GM19324 (cell line): ENCODE data around the gene ARL15.
"Not testable (repeated sequence)": the region's sequence is repeated elsewhere in the genome, so short reads cannot be mapped to it uniquely, and the experiment has no call there.

Experiments used
- ATAC-seq: cut with Tn5 transposase; IDR thresholded peaks from one replicate; pipeline ENCODE4 v1.9.1; 2021; ENCODE audit warnings: mild to moderate bottlenecking, moderate library complexity; ENCODE audit not compliant: unreplicated experiment, low FRiP score

The ARL15 gene

GRCh38 chr5:54310433-54311175 is at the start of gene ARL15:
ARL15 (minus strand) TSS chr5:54310573.
- peak; percentile 98 for ATAC-seq

GRCh38 chr5:54360089-54360488 is 49.7 kb upstream of the ARL15 start:
- no peak for ATAC-seq

GRCh38 chr5:54357408-54358058 is 47.2 kb upstream of the ARL15 start:
- ATAC-seq: no peak

- not testable (repeated sequence) for ATAC-seq
These were observed 43.7 kb upstream of the ARL15 start for GRCh38 chr5:54353933-54354564.

GRCh38 chr5:54352580-54352979 is 42.2 kb upstream of the ARL15 start:
- ATAC-seq: not testable (repeated sequence)

- ATAC-seq: no peak
These were observed 37.0 kb upstream of the ARL15 start for GRCh38 chr5:54347221-54347865.

- ATAC-seq: no peak
These were observed 34.3 kb upstream of the ARL15 start for GRCh38 chr5:54344653-54345052.

GRCh38 chr5:54341971-54342370 is 31.6 kb upstream of the ARL15 start:
- ATAC-seq: no peak

GRCh38 chr5:54337523-54337922 is 27.1 kb upstream of the ARL15 start:
- ATAC-seq: no peak

GRCh38 chr5:54332720-54333119 is 22.3 kb upstream of the ARL15 start:
- no peak for ATAC-seq

GRCh38 chr5:54329731-54330709 is 19.6 kb upstream of the ARL15 start:
- no peak for ATAC-seq

GRCh38 chr5:54326662-54327270 is 16.4 kb upstream of the ARL15 start:
- no peak for ATAC-seq

GRCh38 chr5:54325610-54326311 is 15.4 kb upstream of the ARL15 start:
- no peak for ATAC-seq

- no peak for ATAC-seq
These were observed 14.9 kb upstream of the ARL15 start for GRCh38 chr5:54325272-54325609.

GRCh38 chr5:54324651-54325271 is 14.4 kb upstream of the ARL15 start:
- no peak for ATAC-seq

GRCh38 chr5:54323495-54323894 is 13.1 kb upstream of the ARL15 start:
- no peak for ATAC-seq

GRCh38 chr5:54320256-54320655 is 9.9 kb upstream of the ARL15 start:
- no peak for ATAC-seq

GRCh38 chr5:54317511-54318260 is 7.3 kb upstream of the ARL15 start:
- no peak for ATAC-seq
